HG02852 (cell line): ENCODE measurements around the gene CEP63.

Source experiments
- ATAC-seq: cut with Tn5 transposase; IDR thresholded peaks from one replicate; pipeline ENCODE4 v1.9.1; 2021; ENCODE audit warnings: mild to moderate bottlenecking, moderate library complexity; ENCODE audit not compliant: unreplicated experiment

Gene CEP63

DNA sequence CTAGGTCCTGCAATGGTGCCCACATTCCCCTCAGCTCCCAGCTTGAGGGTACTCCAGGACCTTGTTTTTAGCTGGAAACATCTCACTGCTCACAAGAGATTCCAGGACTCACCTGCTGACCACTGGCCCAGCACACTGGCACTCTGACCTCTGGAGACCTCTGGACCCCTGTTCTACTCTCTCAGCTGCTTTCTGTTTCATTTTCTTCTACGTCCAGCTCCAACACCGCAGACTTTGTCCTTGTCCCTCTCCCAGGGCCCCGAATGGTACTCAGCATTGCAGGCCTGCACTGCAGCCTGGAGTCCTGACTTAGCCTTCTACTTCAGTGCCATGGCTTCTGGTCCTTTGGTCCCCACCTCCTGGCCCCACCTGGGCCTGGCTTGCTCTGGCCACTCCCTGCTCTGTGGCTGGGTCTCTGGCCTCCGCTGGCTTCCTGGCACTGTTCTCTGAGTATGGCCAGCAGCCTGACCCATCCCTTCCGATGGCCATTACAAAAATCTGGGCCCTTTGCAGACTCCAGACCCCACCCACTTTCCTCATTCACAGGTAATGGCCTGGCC, 137.0 kb downstream of the CEP63 start:
- no peak for ATAC-seq

DNA sequence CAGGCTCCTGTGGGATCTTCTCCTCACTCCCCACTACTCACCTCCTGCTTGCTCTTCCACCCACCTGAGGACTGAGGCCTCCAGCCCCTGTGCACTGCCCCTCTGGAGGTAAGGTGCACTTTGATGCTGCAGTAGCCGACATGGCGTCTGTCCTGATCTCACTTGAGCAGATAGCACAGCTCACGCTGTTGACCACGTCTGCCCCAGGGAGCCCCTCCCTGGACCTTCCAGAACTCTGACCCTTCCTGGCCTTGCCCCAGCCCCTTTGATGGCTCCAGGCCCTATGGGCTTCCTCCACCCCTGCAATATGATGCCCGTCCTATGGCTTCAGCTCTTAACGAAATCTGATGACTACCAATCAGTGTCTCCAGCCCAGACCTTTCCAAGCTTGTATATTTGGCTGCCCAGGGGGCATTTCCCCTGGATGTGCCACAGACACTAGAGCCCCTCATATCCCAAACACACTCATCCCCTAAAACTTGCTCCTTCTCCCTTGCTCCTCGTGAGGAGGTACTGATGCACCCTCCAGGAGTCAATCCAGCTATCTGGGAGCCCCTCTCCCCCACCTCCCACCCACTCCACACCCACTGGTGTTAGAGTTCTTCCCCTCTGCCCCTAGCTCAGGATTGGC, 137.9 kb downstream of the CEP63 start:
- no peak for ATAC-seq
